GM15510 (cell line): ENCODE data around the gene DUSP7.

Experiments
- POLR2A ChIP-seq: IDR thresholded peaks from 3 replicates; pipeline ENCODE4 v1.6.1; 2011; ENCODE audit warnings: borderline replicate concordance; ENCODE audit not compliant: insufficient read length; ENCODE audit errors: extremely low read depth

The DUSP7 gene

GRCh38 chr3:52090131-52090932 is 34.0 kb upstream of the DUSP7 start:
- no peak for TF ChIP-seq POLR2A

GRCh38 chr3:52089691-52090090 is 33.3 kb upstream of the DUSP7 start:
- TF ChIP-seq POLR2A, result no peak

- TF ChIP-seq POLR2A, result no peak
Measured at GRCh38 chr3:52088445-52089367, 32.3 kb upstream of the DUSP7 start.

- no peak for TF ChIP-seq POLR2A
Measured at GRCh38 chr3:52087731-52088130, 31.4 kb upstream of the DUSP7 start.

GRCh38 chr3:52086976-52087663 is 30.7 kb upstream of the DUSP7 start:
- no peak for TF ChIP-seq POLR2A

- no peak for TF ChIP-seq POLR2A
Measured at GRCh38 chr3:52086461-52086860, 30.1 kb upstream of the DUSP7 start.

- no peak for TF ChIP-seq POLR2A
Measured at GRCh38 chr3:52085681-52086282, 29.4 kb upstream of the DUSP7 start.

- no peak for TF ChIP-seq POLR2A
Measured at GRCh38 chr3:52084954-52085680, 28.7 kb upstream of the DUSP7 start.

GRCh38 chr3:52084216-52084945 is 28.0 kb upstream of the DUSP7 start:
- TF ChIP-seq POLR2A, result no peak

- no peak for TF ChIP-seq POLR2A
Measured at GRCh38 chr3:52083556-52084087, 27.3 kb upstream of the DUSP7 start.

GRCh38 chr3:52082951-52083350 is 26.6 kb upstream of the DUSP7 start:
- no peak for TF ChIP-seq POLR2A

- TF ChIP-seq POLR2A, result no peak
Measured at GRCh38 chr3:52080830-52081719, 24.7 kb upstream of the DUSP7 start.

- no peak for TF ChIP-seq POLR2A
Measured at GRCh38 chr3:52079958-52080357, 23.6 kb upstream of the DUSP7 start.
